DOHH2 (cell line): Measurements from ENCODE around the gene VAPA.
"Not testable (repeated sequence)": the region's sequence is repeated elsewhere in the genome, so short reads cannot be mapped to it uniquely, and the experiment has no call there.

Experiments used
- H3F3A ChIP-seq: fragments of 200-600 bp; sonication (generic), shearing (Covaris generic); 2 replicates; pipeline ENCODE4 v1.6.0; 2016; ENCODE audit warnings: antibody characterized with exemption, mild to moderate bottlenecking; ENCODE audit not compliant: control insufficient read depth, insufficient read depth
- H3K27ac ChIP-seq: fragments of 200-600 bp; sonication (generic); 2 replicates; pipeline ENCODE4 v1.5.1; 2014; ENCODE audit warnings: low read depth, mild to moderate bottlenecking, low read length, moderate library complexity
- H3K27me3 ChIP-seq: fragments of 200-600 bp; sonication (generic); 2 replicates; pipeline ENCODE4 v1.6.1; 2014; ENCODE audit warnings: mild to moderate bottlenecking, low read length, mixed read lengths; ENCODE audit not compliant: control insufficient read depth
- H3K36me3 ChIP-seq: fragments of 200-600 bp; sonication (generic); 2 replicates; pipeline ENCODE4 v1.6.1; 2014; ENCODE audit warnings: mild to moderate bottlenecking, low read length, moderate library complexity, mixed read lengths; ENCODE audit not compliant: control insufficient read depth
- H3K4me1 ChIP-seq: fragments of 200-600 bp; sonication (generic); 2 replicates; pipeline ENCODE4 v1.6.1; 2014; ENCODE audit warnings: mild to moderate bottlenecking, low read length, mixed read lengths; ENCODE audit not compliant: control insufficient read depth
- H3K4me2 ChIP-seq: fragments of 200-600 bp; sonication (generic); 2 replicates; pipeline ENCODE4 v1.6.0; 2014; ENCODE audit warnings: mild to moderate bottlenecking, low read length, moderate library complexity
- H3K4me3 ChIP-seq: fragments of 200-600 bp; sonication (generic); 2 replicates; pipeline ENCODE4 v1.5.1; 2014; ENCODE audit warnings: mild to moderate bottlenecking, low read length, mixed read lengths
- H3K79me2 ChIP-seq: fragments of 200-600 bp; sonication (generic); 2 replicates; pipeline ENCODE4 v1.6.1; 2014; ENCODE audit warnings: mild to moderate bottlenecking, low read length, mixed read lengths; ENCODE audit not compliant: control insufficient read depth
- H3K9me2 ChIP-seq: fragments of 200-600 bp; sonication (generic); replicated peaks from 2 replicates; pipeline ENCODE4 v1.6.1; 2014; ENCODE audit warnings: mild to moderate bottlenecking, low read length, mixed read lengths; ENCODE audit not compliant: control insufficient read depth
- H3K9me3 ChIP-seq: fragments of 200-600 bp; sonication (generic); 2 replicates; pipeline ENCODE4 v1.6.1; 2014; ENCODE audit warnings: antibody characterized with exemption, low read length, mixed read lengths; ENCODE audit not compliant: control insufficient read depth, insufficient read depth
- H4K20me1 ChIP-seq: fragments of 200-600 bp; sonication (generic); 2 replicates; pipeline ENCODE4 v1.6.0; 2014; ENCODE audit warnings: low read depth, mild to moderate bottlenecking, antibody characterized with exemption, low read length, moderate library complexity; ENCODE audit not compliant: control insufficient read depth, insufficient read depth
- CTCF ChIP-seq: fragments of 200-600 bp; sonication (generic); IDR thresholded peaks from one replicate; pipeline ENCODE4 v1.5.1; 2014; ENCODE audit warnings: antibody characterized with exemption, mild to moderate bottlenecking, low read depth, low read length; ENCODE audit not compliant: poor library complexity, severe bottlenecking
- EZH2phosphoT487 ChIP-seq: fragments of 200-600 bp; sonication (generic); IDR thresholded peaks from 2 replicates; pipeline ENCODE4 v1.6.1; 2017; ENCODE audit warnings: borderline replicate concordance, mild to moderate bottlenecking, antibody characterized with exemption, low read length, moderate library complexity, mixed read lengths

VAPA gene

DNA sequence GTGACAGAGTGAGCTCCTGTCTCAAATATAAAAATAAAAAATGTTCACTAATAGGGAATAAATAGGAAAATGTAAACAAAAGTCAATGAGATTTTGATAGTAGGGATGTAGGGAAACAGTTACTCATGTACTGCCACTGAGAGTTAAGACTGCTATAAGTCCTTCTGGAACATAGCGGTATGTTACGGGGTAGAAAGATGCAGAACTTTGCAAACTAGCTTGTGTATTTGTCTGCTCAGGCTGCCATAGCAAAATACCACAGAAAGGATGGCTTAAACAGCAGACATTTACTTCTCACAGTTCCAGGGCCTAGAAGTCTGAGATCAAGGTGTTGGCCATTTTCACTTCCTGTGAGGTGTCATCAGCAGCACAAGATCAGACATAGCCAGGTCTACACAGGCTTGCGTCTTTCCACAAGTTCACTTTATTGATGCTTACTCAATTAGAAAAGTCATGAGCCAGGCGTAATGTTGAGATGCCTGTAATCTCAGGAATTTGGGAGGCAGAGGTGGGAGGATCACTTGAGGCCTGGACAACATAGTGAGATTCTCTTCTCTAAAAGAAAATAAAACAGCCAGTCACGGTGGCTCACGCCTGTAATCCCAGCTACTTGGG, 19.3 kb upstream of the VAPA start:
- no peak overlapping the region for H3K27ac ChIP-seq

GRCh38 chr18:9897129-9897528, 16.7 kb upstream of the VAPA start:
- no peak overlapping the region for H3K4me3 ChIP-seq
- H3K36me3 ChIP-seq: no peaks in the 10 kb centered on the region
- H3K9me3 ChIP-seq: no peaks in the 10 kb centered on the region
- no peak overlapping the region for H3K4me2 ChIP-seq
- H3K79me2 ChIP-seq: no peaks in the 10 kb centered on the region
- H4K20me1 ChIP-seq: no peaks in the 10 kb centered on the region
- TF ChIP-seq EZH2phosphoT487: no peak
- TF ChIP-seq CTCF: no peak
- no peaks in the 10 kb centered on the region for H3K4me1 ChIP-seq
- no peaks in the 10 kb centered on the region for H3K27me3 ChIP-seq
- no peaks in the 10 kb centered on the region for H3K9me2 ChIP-seq
- no peaks in the 10 kb centered on the region for H3F3A ChIP-seq
- no peak overlapping the region for H3K27ac ChIP-seq

More for the DNA sequence above, 19.3 kb upstream of the VAPA start:
- H3K79me2 ChIP-seq: no peaks in the 10 kb centered on the region
- no peaks in the 10 kb centered on the region for H3F3A ChIP-seq
- H3K4me1 ChIP-seq: no peaks in the 10 kb centered on the region
- no peaks in the 10 kb centered on the region for H3K36me3 ChIP-seq
- H3K4me2 ChIP-seq: no peak overlapping the region
- TF ChIP-seq EZH2phosphoT487: no peak
- no peak for TF ChIP-seq CTCF
- no peaks in the 10 kb centered on the region for H4K20me1 ChIP-seq
- no peak overlapping the region for H3K4me3 ChIP-seq
- no peaks in the 10 kb centered on the region for H3K9me3 ChIP-seq
- 0 out of 2 replicates have a peak, but pooled peaks cover 3% of the 10 kb centered on the region for H3K27me3 ChIP-seq
- H3K9me2 ChIP-seq: no peaks in the 10 kb centered on the region

DNA sequence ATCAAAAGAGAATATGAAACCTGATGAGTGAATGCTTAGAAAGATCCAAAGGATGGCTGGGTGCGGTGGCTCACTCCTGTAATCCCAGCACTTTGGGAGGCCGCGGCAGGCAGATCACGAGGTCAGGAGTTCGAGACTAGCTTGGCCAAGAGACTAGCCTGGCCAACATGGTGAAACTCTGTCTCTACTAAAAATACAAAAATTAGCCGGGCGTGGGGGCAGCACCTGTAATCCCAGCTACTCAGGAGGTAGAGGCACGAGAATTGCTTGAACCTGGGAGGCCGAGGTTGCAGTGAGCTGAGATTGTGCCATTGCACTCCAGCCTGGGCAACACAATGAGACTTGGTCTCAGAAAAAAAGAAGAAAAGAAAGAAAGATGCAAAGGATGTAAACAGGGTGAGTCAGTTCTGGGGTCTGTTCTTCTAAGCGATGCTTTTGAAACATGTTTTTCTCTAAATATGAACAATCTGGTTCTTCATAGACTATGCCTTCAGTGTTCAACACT, 16.0 kb upstream of the VAPA start:
- H3K36me3 ChIP-seq, H3K27me3 ChIP-seq, H3K4me3 ChIP-seq, H3K4me2 ChIP-seq, H3K79me2 ChIP-seq, H3K4me1 ChIP-seq, H3K9me2 ChIP-seq, H4K20me1 ChIP-seq, H3F3A ChIP-seq, H3K27ac ChIP-seq, H3K9me3 ChIP-seq: not testable (repeated sequence)

DNA sequence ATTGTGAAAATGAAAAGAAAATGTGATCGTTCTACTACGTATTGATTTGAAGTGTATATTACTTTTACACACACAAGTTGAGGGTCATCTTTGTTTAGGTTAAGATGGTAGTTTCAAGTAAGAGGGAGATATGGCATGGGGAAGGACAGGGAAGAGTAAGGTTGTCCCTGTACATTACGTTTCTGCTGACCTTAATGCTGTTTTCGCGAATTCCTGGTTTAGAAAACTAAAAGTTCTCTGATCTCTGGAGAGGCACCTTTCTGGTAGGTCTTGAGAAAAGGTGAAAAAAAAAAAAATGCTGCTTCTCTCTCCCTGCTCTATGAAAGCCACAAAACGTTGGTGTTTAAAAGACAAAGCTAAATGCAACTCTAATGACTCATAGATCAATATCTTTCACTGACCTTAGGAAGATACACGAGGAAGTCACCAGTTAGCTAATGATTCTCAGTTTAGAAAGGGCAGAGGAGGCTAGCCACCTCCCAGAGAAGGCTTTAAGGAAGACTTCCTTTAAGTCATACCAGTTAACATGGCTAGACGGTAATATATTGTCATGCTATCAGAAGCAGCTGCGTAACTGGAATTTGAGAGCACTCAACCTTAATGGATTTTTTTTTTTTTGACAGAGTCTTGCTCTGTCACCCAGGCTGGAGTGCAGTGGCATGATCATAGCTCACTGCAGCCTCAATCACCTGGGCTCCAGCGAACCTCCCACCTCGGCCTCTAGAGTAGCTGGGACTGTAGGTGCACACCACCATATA, 14.8 kb upstream of the VAPA start:
- H3K36me3 ChIP-seq: no peaks in the 10 kb centered on the region
- TF ChIP-seq EZH2phosphoT487 (no peak), CTCF (no peak)
- H3K9me2 ChIP-seq: no peaks in the 10 kb centered on the region
- no peaks in the 10 kb centered on the region for H3K4me1 ChIP-seq
- no peaks in the 10 kb centered on the region for H3F3A ChIP-seq
- H4K20me1 ChIP-seq: no peaks in the 10 kb centered on the region
- no peak overlapping the region for H3K4me2 ChIP-seq
- no peaks in the 10 kb centered on the region for H3K9me3 ChIP-seq
- H3K27me3 ChIP-seq: no peaks in the 10 kb centered on the region
- H3K4me3 ChIP-seq: no peak overlapping the region
- no peaks in the 10 kb centered on the region for H3K79me2 ChIP-seq
- H3K27ac ChIP-seq: no peak overlapping the region

GRCh38 chr18:9899550-9899930, 14.3 kb upstream of the VAPA start:
- H3F3A ChIP-seq, H3K79me2 ChIP-seq, H3K4me1 ChIP-seq, H3K36me3 ChIP-seq, H3K27me3 ChIP-seq, H3K4me2 ChIP-seq, H3K9me2 ChIP-seq, H3K27ac ChIP-seq, H4K20me1 ChIP-seq, H3K9me3 ChIP-seq, H3K4me3 ChIP-seq: not testable (repeated sequence)
